Naive thymus-derived CD4-positive, alpha-beta T cell (primary cell): Measurements from ENCODE around the gene RIT2. TPM values are rescaled to one million over a fixed set of nuclear protein-coding genes. Genes with fewer than 3 reads are reported as not detected.

Experiments
- ATAC-seq: fragments of 150-1000 bp; cut with Tn5 transposase; 2 replicates; pipeline ENCODE4 v1.10.0; 2021; ENCODE audit warnings: mild to moderate bottlenecking, moderate library complexity
- CTCF ChIA-PET: fragments of 350-600 bp; sonication (Branson Sonifier 250); formaldehyde crosslinking; loops from one replicate; lab custom pipeline; 2021; ENCODE audit warnings: antibody characterized with exemption; lab: Charles Lee
- POLR2A ChIA-PET: fragments of 350-600 bp; sonication (Branson Sonifier 250); formaldehyde crosslinking; loops from one replicate; lab custom pipeline; 2021; ENCODE audit warnings: antibody characterized with exemption, inconsistent platforms; lab: Charles Lee
- DNase-seq, 9 donors: peaks; one replicate each; pipeline versions ENCODE4 v3.0.0 to v3.0.0-alpha.2; 2020 to 2022; ENCODE audit warnings: mixed read lengths in 1 of 9
- H3K27ac ChIP-seq: one replicate; pipeline ENCODE4 v1.7.0; 2013; ENCODE audit warnings: mild to moderate bottlenecking, low read depth, low read length, moderate library complexity
- H3K27me3 ChIP-seq, 2 donors: one replicate each; pipeline ENCODE4 v1.7.0; 2013; ENCODE audit warnings: low read length in 2 of 2, mild to moderate bottlenecking in 2 of 2, moderate library complexity in 2 of 2; ENCODE audit not compliant: control insufficient read depth in 2 of 2, insufficient read depth in 2 of 2
- H3K36me3 ChIP-seq, 3 experiments: 1 replicate in 2 of 3; 2 replicates in 1 of 3; pipeline ENCODE4 v1.7.0; 2013; ENCODE audit warnings: low read length in 3 of 3, mild to moderate bottlenecking in 3 of 3, moderate library complexity in 1 of 3; ENCODE audit not compliant: insufficient read depth in 3 of 3, control insufficient read depth in 2 of 3
- H3K4me1 ChIP-seq, 2 donors: one replicate each; pipeline ENCODE4 v1.7.0; 2013; ENCODE audit warnings: low read length in 2 of 2, mild to moderate bottlenecking in 2 of 2, moderate library complexity in 1 of 2; ENCODE audit not compliant: control insufficient read depth in 2 of 2, insufficient read depth in 2 of 2
- H3K4me3 ChIP-seq: 2 replicates; pipeline ENCODE4 v1.7.0; 2013; ENCODE audit warnings: mild to moderate bottlenecking, low read length
- H3K9me3 ChIP-seq, 3 experiments: 1 replicate in 2 of 3; 2 replicates in 1 of 3; pipeline ENCODE4 v1.7.0; 2013; ENCODE audit warnings: low read length in 3 of 3; ENCODE audit not compliant: control insufficient read depth in 2 of 3
- H3K27ac Mint-ChIP-seq, 9 donors: one replicate each; pipeline ENCODE4 v1.8.0; 2020 to 2022; ENCODE audit warnings: mixed read lengths in 9 of 9, mild to moderate bottlenecking in 8 of 9, moderate library complexity in 5 of 9, inconsistent platforms in 2 of 9
- H3K27me3 Mint-ChIP-seq, 5 donors: one replicate each; pipeline ENCODE4 v1.8.0; 2021 to 2022; ENCODE audit warnings: mixed read lengths in 5 of 5, mild to moderate bottlenecking in 1 of 5
- H3K36me3 Mint-ChIP-seq, 5 donors: one replicate each; pipeline ENCODE4 v1.8.0; 2020 to 2022; ENCODE audit warnings: mixed read lengths in 5 of 5, mild to moderate bottlenecking in 3 of 5, inconsistent platforms in 1 of 5
- H3K4me1 Mint-ChIP-seq, 7 donors: one replicate each; pipeline ENCODE4 v1.8.0; 2020 to 2022; ENCODE audit warnings: mixed read lengths in 7 of 7, mild to moderate bottlenecking in 3 of 7, inconsistent platforms in 1 of 7
- H3K4me3 Mint-ChIP-seq, 10 donors: one replicate each; pipeline ENCODE4 v1.8.0; 2020 to 2022; ENCODE audit warnings: mild to moderate bottlenecking in 10 of 10, mixed read lengths in 10 of 10, moderate library complexity in 6 of 10, inconsistent platforms in 2 of 10
- H3K9me3 Mint-ChIP-seq, 11 donors: one replicate each; pipeline ENCODE4 v1.8.0; 2020 to 2022; ENCODE audit warnings: mixed read lengths in 11 of 11, mild to moderate bottlenecking in 4 of 11, inconsistent platforms in 1 of 11, moderate library complexity in 1 of 11
- intact Hi-C, 2 donors: fragments of 100-400 bp; cut with micrococcal nuclease; formaldehyde crosslinking; loops; one replicate each; pipeline ENCODE4 v1.15.1; 2023
- polyA plus RNA-seq, 2 donors: library from polyadenylated mRNA; unstranded; fragments of 300-500 nt; fragmentation: Illumina TruSeq; gene quantifications; one replicate each; pipeline ENCODE4 v1.2.3, GENCODE V29; 2021
- total RNA-seq, 6 experiments: library from RNA in 5 of 6; stranded (reverse) in 5 of 6; gene quantifications; 1 replicate in 5 of 6; 2 replicates in 1 of 6; pipeline ENCODE4 v1.2.3 and lab custom pipeline; 2021 to 2026

RIT2 gene
- total and polyA plus RNA-seq, 7 experiments from 2014 or later: not detected

GRCh38 chr18:43155842-43156241 lies 40.4 kb upstream of the RIT2 start:
- no peaks in the 10 kb centered on the region for H3K4me1 ChIP-seq
- H3K27ac ChIP-seq: no peak overlapping the region
- intact Hi-C loops: loop anchor here in 1 of 2 donors (10.0 kb wide), 1 partner anchor 59 kb away; no protein-coding TSS in a partner anchor
- no peaks in the 10 kb centered on the region for H3K36me3 ChIP-seq
- Mint-ChIP-seq H3K36me3 (no peaks in the 10 kb centered on the region), H3K4me1 (no peaks in the 10 kb centered on the region), H3K4me3 (no peak overlapping the region), H3K9me3 (peaks cover 0 to 12% (median 2%) of the 10 kb centered on the region in 11 donors), H3K27me3 (no peaks in the 10 kb centered on the region), H3K27ac (no peak overlapping the region)
- ChIA-PET POLR2A (no interaction called here), CTCF (no interaction called here)
- H3K4me3 ChIP-seq: no peak overlapping the region
- H3K27me3 ChIP-seq: no peaks in the 10 kb centered on the region
- ATAC-seq (no peak), DNase-seq (no peak)
- H3K9me3 ChIP-seq: no peaks in the 10 kb centered on the region

- Mint-ChIP-seq H3K27ac (no peak overlapping the region), H3K9me3 (peaks cover 0 to 22% (median 6%) of the 10 kb centered on the region in 11 donors), H3K36me3 (no peaks in the 10 kb centered on the region), H3K4me3 (no peak overlapping the region), H3K27me3 (no peaks in the 10 kb centered on the region), H3K4me1 (no peaks in the 10 kb centered on the region)
- no peaks in the 10 kb centered on the region for H3K36me3 ChIP-seq
- no peak for DNase-seq
- H3K27me3 ChIP-seq: no peaks in the 10 kb centered on the region
- CTCF ChIA-PET: no interaction called here
- intact Hi-C loops: no loop called here
- POLR2A ChIA-PET: no interaction called here
- no peak overlapping the region for H3K4me3 ChIP-seq
- no peak for ATAC-seq
- H3K4me1 ChIP-seq: no peaks in the 10 kb centered on the region
- H3K27ac ChIP-seq: no peak overlapping the region
- no peaks in the 10 kb centered on the region for H3K9me3 ChIP-seq
Observed at GRCh38 chr18:43148231-43148630, 32.7 kb upstream of the RIT2 start.

- Mint-ChIP-seq H3K4me3 (no peak overlapping the region), H3K27me3 (no peaks in the 10 kb centered on the region), H3K27ac (no peak overlapping the region), H3K36me3 (no peaks in the 10 kb centered on the region), H3K4me1 (no peaks in the 10 kb centered on the region), H3K9me3 (peaks cover 0 to 10% (median 3%) of the 10 kb centered on the region in 11 donors)
- ChIA-PET CTCF (no interaction called here), POLR2A (no interaction called here)
- Histone ChIP-seq H3K9me3 (no peaks in the 10 kb centered on the region), H3K4me1 (no peaks in the 10 kb centered on the region), H3K27me3 (no peaks in the 10 kb centered on the region), H3K36me3 (no peaks in the 10 kb centered on the region), H3K27ac (no peak overlapping the region), H3K4me3 (no peak overlapping the region)
- intact Hi-C loops: no loop called here
- ATAC-seq (no peak), DNase-seq (no peak)
Observed at GRCh38 chr18:43141208-43141607, 25.7 kb upstream of the RIT2 start.

- Histone ChIP-seq H3K9me3 (no peaks in the 10 kb centered on the region), H3K27ac (no peak overlapping the region), H3K27me3 (no peaks in the 10 kb centered on the region), H3K4me1 (no peaks in the 10 kb centered on the region), H3K4me3 (no peak overlapping the region), H3K36me3 (no peaks in the 10 kb centered on the region)
- Mint-ChIP-seq H3K36me3 (no peaks in the 10 kb centered on the region), H3K27ac (no peak overlapping the region), H3K4me1 (no peaks in the 10 kb centered on the region), H3K9me3 (peaks cover 0 to 6% (median 4%) of the 10 kb centered on the region in 11 donors), H3K4me3 (no peak overlapping the region), H3K27me3 (no peaks in the 10 kb centered on the region)
- ATAC-seq (no peak), DNase-seq (no peak)
- ChIA-PET CTCF (no interaction called here), POLR2A (no interaction called here)
- intact Hi-C loops: no loop called here
Observed at GRCh38 chr18:43139288-43139946, 23.9 kb upstream of the RIT2 start.

GRCh38 chr18:43134876-43135275 lies 19.4 kb upstream of the RIT2 start:
- Histone ChIP-seq H3K4me1 (no peaks in the 10 kb centered on the region), H3K36me3 (no peaks in the 10 kb centered on the region), H3K27ac (no peak overlapping the region), H3K9me3 (no peaks in the 10 kb centered on the region), H3K4me3 (no peak overlapping the region), H3K27me3 (no peaks in the 10 kb centered on the region)
- no peaks in the 10 kb centered on the region for H3K27me3 Mint-ChIP-seq
- no peaks in the 10 kb centered on the region for H3K4me1 Mint-ChIP-seq
- H3K27ac Mint-ChIP-seq: no peak overlapping the region
- DNase-seq (no peak), ATAC-seq (no peak)
- no peaks in the 10 kb centered on the region for H3K36me3 Mint-ChIP-seq
- intact Hi-C loops: no loop called here
- ChIA-PET POLR2A (no interaction called here), CTCF (no interaction called here)
- peaks cover 0 to 8% (median 5%) of the 10 kb centered on the region in 11 donors for H3K9me3 Mint-ChIP-seq
- no peak overlapping the region for H3K4me3 Mint-ChIP-seq

- H3K9me3 ChIP-seq: no peaks in the 10 kb centered on the region
- Mint-ChIP-seq H3K4me3 (no peak overlapping the region), H3K27ac (no peak overlapping the region), H3K9me3 (peaks cover 1 to 8% (median 5%) of the 10 kb centered on the region in 11 donors), H3K27me3 (no peaks in the 10 kb centered on the region), H3K36me3 (no peaks in the 10 kb centered on the region), H3K4me1 (no peaks in the 10 kb centered on the region)
- DNase-seq: no peak
- intact Hi-C loops: no loop called here
- no peak overlapping the region for H3K27ac ChIP-seq
- CTCF ChIA-PET: no interaction called here
- POLR2A ChIA-PET: no interaction called here
- H3K27me3 ChIP-seq: no peaks in the 10 kb centered on the region
- H3K4me1 ChIP-seq: no peaks in the 10 kb centered on the region
- H3K4me3 ChIP-seq: no peak overlapping the region
- ATAC-seq: no peak
- no peaks in the 10 kb centered on the region for H3K36me3 ChIP-seq
Observed at GRCh38 chr18:43130716-43131260, 15.3 kb upstream of the RIT2 start.

GRCh38 chr18:43129946-43130524 lies 14.6 kb upstream of the RIT2 start:
- H3K27ac Mint-ChIP-seq: no peak overlapping the region
- H3K36me3 Mint-ChIP-seq: no peaks in the 10 kb centered on the region
- no peaks in the 10 kb centered on the region for H3K27me3 ChIP-seq
- ATAC-seq (no peak), DNase-seq (no peak)
- no peaks in the 10 kb centered on the region for H3K4me1 ChIP-seq
- H3K4me1 Mint-ChIP-seq: no peaks in the 10 kb centered on the region
- ChIA-PET CTCF (no interaction called here), POLR2A (no interaction called here)
- H3K27ac ChIP-seq: no peak overlapping the region
- H3K9me3 ChIP-seq: no peaks in the 10 kb centered on the region
- H3K4me3 ChIP-seq: no peak overlapping the region
- no peaks in the 10 kb centered on the region for H3K27me3 Mint-ChIP-seq
- intact Hi-C loops: no loop called here
- no peak overlapping the region for H3K4me3 Mint-ChIP-seq
- no peaks in the 10 kb centered on the region for H3K36me3 ChIP-seq
- H3K9me3 Mint-ChIP-seq: peaks cover 1 to 8% (median 5%) of the 10 kb centered on the region in 11 donors
